ENCODE results near the gene PISD. TPM values are rescaled to one million over a fixed set of nuclear protein-coding genes. Genes with fewer than 3 reads are reported as not detected.

The PISD gene
- total RNA-seq, 2 donors from 2014 or later = 39.1 to 43.4 TPM

GRCh38 chr22:31630331-31631329 lies 31.4 kb downstream of the PISD start:
- Mint-ChIP-seq H3K27me3 (ENCODE audit: insufficient read depth) (no peaks in the 10 kb centered on the region), H3K4me3 (peak overlapping the region; percentile 74), H3K9me3 (no peaks in the 10 kb centered on the region), H3K27ac (peak overlapping the region; percentile 88), H3K36me3 (ENCODE audit: low read depth) (no peaks in the 10 kb centered on the region), H3K4me1 (peaks cover 21% of the 10 kb centered on the region)
- Histone ChIP-seq H3K9ac (ENCODE audit: extremely low read depth, low read length, poor library complexity, severe bottlenecking) (peak overlapping the region; percentile 76), H3K27ac (ENCODE audit: low read depth, low read length) (no peak overlapping the region), H3K27me3 (ENCODE audit: control insufficient read depth, insufficient read depth, low read length, poor library complexity, severe bottlenecking) (no peaks in the 10 kb centered on the region), H3K4me3 (ENCODE audit: low read length) (peak overlapping the region; percentile 82), H3K4me1 (ENCODE audit: control insufficient read depth, insufficient read depth, low read length) (peaks cover 19% of the 10 kb centered on the region), H3K9me3 (ENCODE audit: control insufficient read depth, low read length) (no peaks in the 10 kb centered on the region), H3K36me3 (ENCODE audit: control insufficient read depth, insufficient read depth, low read length) (peaks cover 15% of the 10 kb centered on the region)
- DNase-seq = peak; percentile 94
- WGBS, 2 experiments (ENCODE audit: insufficient coverage in 1 of 2, insufficient read length in 1 of 2) = 3 to 5% methylated on average over 30 to 65 of the region's 65 CpGs
- peak; percentile 16 for TF ChIP-seq CTCF (conservative IDR thresholded peaks at IDR 0.05)

GRCh38 chr22:31629741-31630184 lies 32.3 kb downstream of the PISD start:
- Mint-ChIP-seq H3K36me3 (ENCODE audit: low read depth) (no peaks in the 10 kb centered on the region), H3K27ac (no peak overlapping the region), H3K27me3 (ENCODE audit: insufficient read depth) (no peaks in the 10 kb centered on the region), H3K9me3 (no peaks in the 10 kb centered on the region), H3K4me1 (peaks cover 27% of the 10 kb centered on the region), H3K4me3 (peak overlapping the region; percentile 74)
- no peak for TF ChIP-seq CTCF (conservative IDR thresholded peaks at IDR 0.05)
- Histone ChIP-seq H3K36me3 (ENCODE audit: control insufficient read depth, insufficient read depth, low read length) (peaks cover 19% of the 10 kb centered on the region), H3K27me3 (ENCODE audit: control insufficient read depth, insufficient read depth, low read length, poor library complexity, severe bottlenecking) (no peaks in the 10 kb centered on the region), H3K9me3 (ENCODE audit: control insufficient read depth, low read length) (no peaks in the 10 kb centered on the region), H3K4me3 (ENCODE audit: low read length) (peak overlapping the region; percentile 82), H3K4me1 (ENCODE audit: control insufficient read depth, insufficient read depth, low read length) (peaks cover 25% of the 10 kb centered on the region), H3K9ac (ENCODE audit: extremely low read depth, low read length, poor library complexity, severe bottlenecking) (peak overlapping the region; percentile 76), H3K27ac (ENCODE audit: low read depth, low read length) (no peak overlapping the region)
- DNase-seq = no peak
- 63 to 82% methylated on average over 7 to 14 of the region's 14 CpGs for WGBS, 2 experiments (ENCODE audit: insufficient coverage in 1 of 2, insufficient read length in 1 of 2)

GRCh38 chr22:31628969-31629708 lies 32.9 kb downstream of the PISD start:
- no peaks in the 10 kb centered on the region for H3K27me3 ChIP-seq (ENCODE audit: control insufficient read depth, insufficient read depth, low read length, poor library complexity, severe bottlenecking)
- H3K4me1 ChIP-seq (ENCODE audit: control insufficient read depth, insufficient read depth, low read length) = peaks cover 25% of the 10 kb centered on the region
- H3K9me3 ChIP-seq (ENCODE audit: control insufficient read depth, low read length) = no peaks in the 10 kb centered on the region
- 95 to 96% methylated on average over 11 to 17 of the region's 17 CpGs for WGBS, 2 experiments (ENCODE audit: insufficient coverage in 1 of 2, insufficient read length in 1 of 2)
- H3K27me3 Mint-ChIP-seq (ENCODE audit: insufficient read depth) = no peaks in the 10 kb centered on the region
- H3K9me3 Mint-ChIP-seq = no peaks in the 10 kb centered on the region
- peaks cover 19% of the 10 kb centered on the region for H3K36me3 ChIP-seq (ENCODE audit: control insufficient read depth, insufficient read depth, low read length)
- peaks cover 31% of the 10 kb centered on the region for H3K4me1 Mint-ChIP-seq
- H3K27ac Mint-ChIP-seq = peak overlapping the region; percentile 37
- no peaks in the 10 kb centered on the region for H3K36me3 Mint-ChIP-seq (ENCODE audit: low read depth)
- H3K9ac ChIP-seq (ENCODE audit: extremely low read depth, low read length, poor library complexity, severe bottlenecking) = no peak overlapping the region
- peak overlapping the region; percentile 82 for H3K4me3 ChIP-seq (ENCODE audit: low read length)
- peak; percentile 46 for DNase-seq
- H3K27ac ChIP-seq (ENCODE audit: low read depth, low read length) = no peak overlapping the region
- H3K4me3 Mint-ChIP-seq = peak overlapping the region; percentile 74
- no peak for TF ChIP-seq CTCF (conservative IDR thresholded peaks at IDR 0.05)
